AG04449 (cell line): ENCODE measurements around the gene SLC22A3.

Experiments used
- CTCF ChIA-PET: fragments of 350-600 bp; formaldehyde crosslinking; extraction: SDS; loops from one replicate; lab custom pipeline; 2021; ENCODE audit warnings: antibody characterized with exemption; lab: Yijun Ruan, JAX
- POLR2A ChIA-PET: fragments of 400-600, 350-600 bp; formaldehyde crosslinking; extraction: SDS; loops from one replicate; lab custom pipeline; 2020; ENCODE audit warnings: antibody characterized with exemption, inconsistent platforms; lab: Yijun Ruan, JAX
- DNase-seq: peaks from one replicate; pipeline ENCODE4 v3.0.0-alpha.2; 2010; ENCODE audit warnings: low read depth, low spot score
- H3K4me3 ChIP-seq: 2 replicates; pipeline ENCODE4 v1.5.1; 2011; ENCODE audit warnings: low read depth, mild to moderate bottlenecking, control low read depth, low read length
- TF ChIP-seq, protein P1 (sequence below): IDR thresholded peaks from one replicate; pipeline ENCODE4 v1.5.1; 2011; ENCODE audit warnings: mild to moderate bottlenecking, moderate library complexity, low read length, control low read depth, inconsistent platforms; ENCODE audit not compliant: insufficient read depth; ENCODE audit errors: missing control alignments

Gene SLC22A3

DNA sequence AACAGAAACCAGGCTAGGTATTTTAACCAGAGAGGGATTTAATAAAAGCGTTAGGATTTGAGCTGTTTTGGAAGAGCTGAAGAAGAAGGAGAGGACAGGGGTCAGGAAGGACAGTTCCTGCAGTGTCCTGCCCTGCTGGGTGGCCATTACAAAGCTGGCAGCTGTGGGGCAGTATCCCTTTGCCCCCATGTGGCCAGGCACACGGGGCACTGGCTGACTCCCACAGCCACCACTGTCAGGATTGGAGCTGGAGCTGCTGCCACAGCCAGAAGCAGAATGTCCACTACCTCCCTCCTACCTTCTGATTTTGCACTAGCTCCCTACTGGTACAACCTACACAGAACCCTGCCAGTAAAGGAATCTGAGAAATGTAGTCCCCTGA lies 46.5 kb downstream of the SLC22A3 start:
- ChIA-PET POLR2A (no interaction called here), CTCF (interaction anchor here (0.8 kb wide), 1 partner anchor 256 kb away, joined by 3 read pairs; no protein-coding TSS in a partner anchor)
- H3K4me3 ChIP-seq, result no peak overlapping the region
- no peak for DNase-seq
- TF ChIP-seq, protein P1, sequence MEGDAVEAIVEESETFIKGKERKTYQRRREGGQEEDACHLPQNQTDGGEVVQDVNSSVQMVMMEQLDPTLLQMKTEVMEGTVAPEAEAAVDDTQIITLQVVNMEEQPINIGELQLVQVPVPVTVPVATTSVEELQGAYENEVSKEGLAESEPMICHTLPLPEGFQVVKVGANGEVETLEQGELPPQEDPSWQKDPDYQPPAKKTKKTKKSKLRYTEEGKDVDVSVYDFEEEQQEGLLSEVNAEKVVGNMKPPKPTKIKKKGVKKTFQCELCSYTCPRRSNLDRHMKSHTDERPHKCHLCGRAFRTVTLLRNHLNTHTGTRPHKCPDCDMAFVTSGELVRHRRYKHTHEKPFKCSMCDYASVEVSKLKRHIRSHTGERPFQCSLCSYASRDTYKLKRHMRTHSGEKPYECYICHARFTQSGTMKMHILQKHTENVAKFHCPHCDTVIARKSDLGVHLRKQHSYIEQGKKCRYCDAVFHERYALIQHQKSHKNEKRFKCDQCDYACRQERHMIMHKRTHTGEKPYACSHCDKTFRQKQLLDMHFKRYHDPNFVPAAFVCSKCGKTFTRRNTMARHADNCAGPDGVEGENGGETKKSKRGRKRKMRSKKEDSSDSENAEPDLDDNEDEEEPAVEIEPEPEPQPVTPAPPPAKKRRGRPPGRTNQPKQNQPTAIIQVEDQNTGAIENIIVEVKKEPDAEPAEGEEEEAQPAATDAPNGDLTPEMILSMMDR, result no peak

DNA sequence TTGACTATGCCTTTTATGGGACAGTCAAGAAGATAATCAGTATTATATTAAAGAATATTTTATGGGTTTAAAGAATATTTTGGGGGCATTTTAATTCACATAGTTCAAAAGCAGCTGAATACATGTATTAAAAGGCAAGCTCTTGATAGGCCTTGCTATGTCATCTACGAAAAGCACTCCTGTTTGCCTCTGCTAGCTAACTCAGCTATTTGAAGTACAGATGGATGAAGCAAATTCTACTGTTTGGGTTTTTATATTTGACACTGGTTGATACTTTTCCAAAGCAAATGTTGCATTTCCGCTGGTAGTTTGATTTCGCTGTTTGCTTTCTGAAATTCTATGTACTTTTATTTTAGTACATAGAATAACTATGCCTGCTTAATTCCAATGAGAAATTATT lies 47.0 kb downstream of the SLC22A3 start:
- no peak overlapping the region for H3K4me3 ChIP-seq
- CTCF ChIA-PET, result interaction anchor here (0.8 kb wide), 1 partner anchor 257 kb away, joined by 3 read pairs; no protein-coding TSS in a partner anchor
- TF ChIP-seq, protein P1, result no peak
- POLR2A ChIA-PET, result no interaction called here
- no peak for DNase-seq

DNA sequence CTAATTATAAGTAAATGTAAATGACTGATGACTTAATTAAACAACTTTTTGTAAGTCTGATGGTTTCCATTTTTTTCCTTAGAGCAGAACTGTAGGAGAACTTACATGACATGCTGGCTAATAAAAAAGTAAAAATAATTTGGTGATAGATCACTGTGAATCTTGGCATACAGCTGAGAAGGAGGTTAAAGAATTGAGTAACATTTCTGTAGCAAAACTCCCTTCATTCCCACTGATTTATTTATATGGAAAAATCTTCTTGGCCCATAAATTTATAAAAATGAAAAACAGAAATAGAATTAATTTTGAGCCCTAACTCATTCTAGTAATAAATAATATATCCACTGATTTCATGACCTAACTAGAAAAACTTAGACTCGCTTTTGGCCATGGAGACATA lies 48.1 kb downstream of the SLC22A3 start:
- no peak overlapping the region for H3K4me3 ChIP-seq
- no peak for DNase-seq
- POLR2A ChIA-PET, result no interaction called here
- TF ChIP-seq, protein P1, result no peak
- CTCF ChIA-PET, result no interaction called here

DNA sequence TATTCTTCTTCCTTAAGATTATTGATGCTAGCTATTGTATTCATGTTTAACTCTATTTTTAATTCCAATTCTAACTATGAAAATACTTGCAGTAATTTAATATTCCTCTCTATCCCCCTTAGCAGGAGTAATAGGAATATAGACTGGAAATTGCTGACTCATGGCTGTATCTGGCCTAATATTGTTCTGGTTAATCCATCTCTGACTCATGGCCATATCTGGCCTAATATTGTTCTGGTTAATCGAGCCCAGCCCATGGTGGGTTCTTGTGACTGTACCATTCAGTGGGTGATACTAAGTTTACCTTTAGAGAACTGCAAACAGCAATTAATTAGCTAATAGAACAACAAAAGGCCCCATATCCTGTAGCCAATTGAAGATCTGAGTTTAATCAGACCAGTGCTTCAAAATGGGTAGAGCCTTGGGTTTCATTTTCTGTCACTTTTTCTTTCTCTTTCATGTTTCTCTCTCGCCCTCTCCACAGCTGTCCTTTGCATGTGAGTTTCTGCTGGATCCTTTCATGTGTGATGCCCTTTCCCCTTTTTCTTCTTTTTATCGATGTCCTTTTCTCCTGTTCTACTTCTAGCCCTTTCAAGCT lies 50.6 kb downstream of the SLC22A3 start:
- DNase-seq, result no peak
- ChIA-PET POLR2A (no interaction called here), CTCF (interaction anchor here (0.7 to 1.3 kb wide), 2 partner anchors 23 to 57 kb away, joined by 3 read pairs; no protein-coding TSS in a partner anchor)
- H3K4me3 ChIP-seq, result no peak overlapping the region
- TF ChIP-seq, protein P1, result no peak

DNA sequence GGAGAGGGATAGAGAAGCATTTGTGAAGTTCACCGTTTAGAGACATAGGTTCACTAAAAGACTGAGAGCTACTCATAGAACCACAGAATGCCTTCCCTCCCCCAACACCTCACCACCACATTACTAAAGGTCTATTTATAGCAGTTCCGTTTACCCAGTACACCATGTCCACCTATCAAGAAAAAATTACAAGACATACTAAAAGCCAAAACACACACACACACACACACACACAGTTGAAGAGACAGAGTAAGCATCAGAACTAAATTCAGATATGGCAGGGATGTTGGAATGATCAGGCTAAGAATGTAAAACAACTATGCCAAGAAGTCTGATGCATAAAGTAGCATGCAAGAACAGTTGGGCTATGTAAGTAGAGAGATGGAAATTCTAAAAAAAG lies 52.3 kb downstream of the SLC22A3 start:
- CTCF ChIA-PET, result no interaction called here
- DNase-seq, result no peak
- H3K4me3 ChIP-seq, result no peak overlapping the region
- POLR2A ChIA-PET, result no interaction called here
- TF ChIP-seq, protein P1, result no peak

DNA sequence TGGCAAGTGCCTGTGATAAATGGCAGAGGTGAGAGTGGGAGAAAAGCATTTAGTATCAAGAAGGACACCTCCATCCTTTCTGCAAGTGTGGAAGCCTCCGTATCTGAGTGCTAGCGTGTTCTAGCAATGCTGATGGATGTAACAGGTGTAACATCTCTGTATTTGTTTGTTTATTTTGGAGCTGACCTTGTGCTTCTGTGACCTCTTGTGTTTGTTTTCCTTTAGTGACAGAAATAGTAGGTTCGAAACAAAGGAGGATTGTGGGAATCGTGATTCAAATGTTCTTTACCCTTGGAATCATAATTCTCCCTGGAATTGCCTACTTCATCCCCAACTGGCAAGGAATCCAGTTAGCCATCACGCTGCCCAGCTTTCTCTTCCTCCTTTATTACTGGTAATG lies 60.4 kb downstream of the SLC22A3 start:
- ChIA-PET POLR2A (no interaction called here), CTCF (no interaction called here)
- TF ChIP-seq, protein P1, result no peak
- DNase-seq, result no peak
- H3K4me3 ChIP-seq, result no peak overlapping the region
